ENCODE measurements around the gene SLC25A47.
"Not testable (repeated sequence)": the region's sequence is repeated elsewhere in the genome, so short reads cannot be mapped to it uniquely, and the experiment has no call there.

SLC25A47 gene

DNA sequence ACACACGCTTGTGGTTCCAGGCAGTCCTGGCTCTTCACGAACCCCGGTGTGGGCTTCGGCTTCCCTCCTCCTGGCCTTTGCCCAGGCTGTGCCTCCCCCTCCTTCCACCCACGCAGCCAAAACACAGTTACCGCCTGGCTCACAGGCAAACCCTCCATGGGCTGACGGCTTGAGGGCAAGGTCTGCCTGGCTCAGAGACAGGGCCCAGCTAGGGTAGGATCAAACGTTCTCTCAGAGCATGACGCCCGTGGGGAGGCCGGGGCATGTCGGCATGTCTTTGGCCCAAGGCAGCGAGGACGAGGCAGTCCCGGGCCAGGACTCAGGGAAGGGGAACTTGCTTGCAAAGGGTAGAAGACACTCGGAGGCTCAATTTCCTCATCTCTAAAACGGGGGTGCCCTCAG lies 2.1 kb downstream of the SLC25A47 start:
- no peak for DNase-seq

DNA sequence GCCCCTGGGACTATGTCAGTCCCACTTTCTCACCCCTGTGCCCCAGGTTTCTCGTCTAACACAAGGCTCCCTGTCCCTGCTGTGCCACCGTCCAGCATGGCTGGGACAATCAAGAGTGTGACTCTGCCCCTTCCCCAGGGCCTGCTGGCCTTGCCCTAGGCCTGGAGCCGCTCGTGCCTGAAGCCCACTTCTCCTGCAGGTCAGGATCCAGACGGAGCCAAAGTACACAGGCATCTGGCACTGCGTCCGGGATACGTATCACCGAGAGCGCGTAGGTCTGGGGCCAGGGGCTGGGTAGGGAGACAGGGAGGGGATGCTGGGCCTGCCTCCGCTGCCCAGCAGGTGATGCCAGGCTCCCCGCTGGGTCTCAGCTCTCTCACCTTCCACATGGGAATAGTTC lies 2.8 kb downstream of the SLC25A47 start:
- no peak for DNase-seq

DNA sequence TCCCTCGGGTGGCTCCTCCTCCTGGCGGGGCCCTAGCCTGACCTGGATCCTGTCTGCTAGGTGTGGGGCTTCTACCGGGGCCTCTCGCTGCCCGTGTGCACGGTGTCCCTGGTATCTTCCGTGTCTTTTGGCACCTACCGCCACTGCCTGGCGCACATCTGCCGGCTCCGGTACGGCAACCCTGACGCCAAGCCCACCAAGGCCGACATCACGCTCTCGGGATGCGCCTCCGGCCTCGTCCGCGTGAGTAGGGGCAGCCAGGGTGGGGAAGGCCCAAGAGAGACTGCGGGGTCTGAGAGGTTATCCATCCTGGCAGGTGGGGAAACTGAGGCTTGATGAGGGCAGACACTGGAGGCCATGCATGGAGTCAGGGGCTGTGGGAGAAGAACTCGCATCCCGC lies 4.0 kb downstream of the SLC25A47 start:
- no peak for DNase-seq

DNA sequence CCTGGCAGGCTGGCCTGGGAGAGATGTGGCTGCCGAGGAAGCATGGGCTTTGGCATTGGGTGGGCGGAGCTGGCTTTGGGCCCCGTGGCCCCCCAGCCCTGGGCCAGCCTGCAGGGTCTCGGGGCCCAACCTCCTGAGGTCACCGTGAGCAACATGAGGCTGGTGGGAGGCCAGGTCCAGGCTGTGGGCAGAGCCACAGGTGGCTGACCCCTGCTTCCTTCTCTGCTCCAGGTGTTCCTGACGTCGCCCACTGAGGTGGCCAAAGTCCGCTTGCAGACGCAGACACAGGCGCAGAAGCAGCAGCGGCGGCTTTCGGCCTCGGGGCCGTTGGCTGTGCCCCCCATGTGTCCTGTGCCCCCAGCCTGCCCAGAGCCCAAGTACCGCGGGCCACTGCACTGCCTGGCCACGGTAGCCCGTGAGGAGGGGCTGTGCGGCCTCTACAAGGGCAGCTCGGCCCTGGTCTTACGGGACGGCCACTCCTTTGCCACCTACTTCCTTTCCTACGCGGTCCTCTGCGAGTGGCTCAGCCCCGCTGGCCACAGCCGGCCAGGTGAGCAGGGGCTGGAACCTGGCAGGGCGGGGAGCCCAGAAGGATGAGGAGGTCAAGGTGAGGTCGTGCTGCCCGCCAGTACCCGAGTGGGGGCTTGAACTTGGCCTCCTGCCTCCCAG lies 5.5 kb downstream of the SLC25A47 start:
- DNase-seq = no peak

DNA sequence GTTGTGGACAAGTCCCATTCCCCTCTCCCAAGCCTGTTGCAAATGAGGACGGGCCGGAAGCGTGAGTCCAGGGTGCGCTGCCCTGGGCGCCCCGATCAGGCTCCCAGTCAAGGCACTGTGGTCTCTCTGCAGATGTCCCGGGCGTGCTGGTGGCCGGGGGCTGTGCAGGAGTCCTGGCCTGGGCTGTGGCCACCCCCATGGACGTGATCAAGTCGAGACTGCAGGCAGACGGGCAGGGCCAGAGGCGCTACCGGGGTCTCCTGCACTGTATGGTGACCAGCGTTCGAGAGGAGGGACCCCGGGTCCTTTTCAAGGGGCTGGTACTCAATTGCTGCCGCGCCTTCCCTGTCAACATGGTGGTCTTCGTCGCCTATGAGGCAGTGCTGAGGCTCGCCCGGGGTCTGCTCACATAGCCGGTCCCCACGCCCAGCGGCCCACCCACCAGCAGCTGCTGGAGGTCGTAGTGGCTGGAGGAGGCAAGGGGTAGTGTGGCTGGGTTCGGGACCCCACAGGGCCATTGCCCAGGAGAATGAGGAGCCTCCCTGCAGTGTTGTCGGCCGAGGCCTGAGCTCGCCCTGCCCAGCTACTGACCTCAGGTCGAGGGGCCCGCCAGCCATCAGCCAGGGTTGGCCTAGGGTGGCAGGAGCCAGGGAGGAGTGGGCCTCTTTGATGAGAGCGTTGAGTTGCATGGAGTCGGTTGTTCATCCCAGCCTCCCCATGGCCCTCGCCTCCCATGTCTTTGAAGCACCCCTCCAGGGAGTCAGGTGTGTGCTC lies 6.3 kb downstream of the SLC25A47 start:
- DNase-seq = no peak

DNA sequence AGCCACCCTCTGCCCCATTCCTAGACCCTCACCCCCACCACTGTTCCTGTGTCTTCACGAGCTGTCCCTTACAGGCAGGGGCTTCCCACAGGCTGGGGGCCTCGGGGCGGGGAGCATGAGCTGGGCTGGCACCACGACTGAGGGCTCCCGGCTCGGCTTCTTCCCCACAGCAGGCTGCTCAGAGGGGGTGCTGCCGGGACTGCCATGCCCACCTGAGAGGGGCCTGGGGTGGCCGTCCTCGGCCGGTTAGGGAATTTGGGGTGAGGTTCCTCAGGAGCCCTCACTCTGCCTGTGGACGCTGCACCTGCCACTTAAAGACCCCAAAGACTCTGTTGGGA lies 6.8 kb downstream of the SLC25A47 start:
- no peak for DNase-seq

DNA sequence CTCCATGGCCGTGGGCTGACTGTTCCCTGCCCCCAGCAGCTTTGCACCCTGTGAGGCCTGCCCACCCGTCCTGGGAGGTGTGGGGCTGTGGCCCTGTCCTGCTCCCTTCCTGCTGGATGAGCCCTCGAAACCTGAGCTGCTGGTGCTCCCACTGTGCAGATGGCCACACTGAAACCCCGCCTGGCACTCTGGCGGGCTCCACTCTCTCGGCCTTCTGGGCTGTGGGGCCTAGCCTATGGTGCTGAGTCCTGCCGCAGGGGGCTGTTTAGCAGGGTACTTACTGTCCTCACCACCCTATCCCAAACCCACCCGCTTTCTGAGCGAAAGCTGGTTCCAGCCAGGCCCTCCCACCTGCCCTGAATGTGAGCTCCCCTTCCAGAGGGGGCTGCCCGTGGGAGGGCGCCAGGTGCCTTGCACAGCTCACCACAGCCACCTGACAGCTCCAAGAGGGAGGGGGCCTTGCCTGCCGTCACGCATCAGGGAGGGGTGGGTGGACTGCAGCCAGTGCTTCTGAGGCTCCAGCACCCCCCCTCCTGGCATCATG lies 7.3 kb downstream of the SLC25A47 start:
- DNase-seq = no peak

DNA sequence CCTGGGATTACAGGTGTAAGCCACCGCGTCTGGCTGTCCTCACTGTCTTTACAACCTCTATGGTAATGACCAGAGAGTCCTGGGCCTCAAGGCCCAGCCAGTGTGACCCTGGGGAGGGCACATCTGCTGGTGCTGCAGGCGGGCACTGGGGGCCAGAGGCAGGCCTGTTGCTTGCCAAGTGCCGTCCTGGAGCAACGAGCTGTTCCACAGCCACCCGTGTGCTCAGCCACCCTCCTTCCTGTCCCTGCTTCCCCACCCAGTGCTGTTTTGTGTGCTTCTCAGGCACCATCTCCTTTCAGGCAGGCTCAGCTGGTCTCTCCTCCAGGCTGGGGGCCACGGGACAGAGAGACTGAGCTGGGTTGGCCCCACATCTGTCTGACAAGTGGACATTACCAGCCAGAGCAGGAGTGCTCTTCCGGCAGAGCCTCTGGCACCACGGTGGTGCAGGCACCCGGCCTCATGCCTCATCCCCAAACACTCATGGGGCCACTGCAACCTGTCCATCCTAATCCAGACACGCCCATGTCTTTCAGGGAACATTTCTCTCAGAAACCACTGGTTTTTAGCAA lies 9.0 kb downstream of the SLC25A47 start:
- DNase-seq = no peak

DNA sequence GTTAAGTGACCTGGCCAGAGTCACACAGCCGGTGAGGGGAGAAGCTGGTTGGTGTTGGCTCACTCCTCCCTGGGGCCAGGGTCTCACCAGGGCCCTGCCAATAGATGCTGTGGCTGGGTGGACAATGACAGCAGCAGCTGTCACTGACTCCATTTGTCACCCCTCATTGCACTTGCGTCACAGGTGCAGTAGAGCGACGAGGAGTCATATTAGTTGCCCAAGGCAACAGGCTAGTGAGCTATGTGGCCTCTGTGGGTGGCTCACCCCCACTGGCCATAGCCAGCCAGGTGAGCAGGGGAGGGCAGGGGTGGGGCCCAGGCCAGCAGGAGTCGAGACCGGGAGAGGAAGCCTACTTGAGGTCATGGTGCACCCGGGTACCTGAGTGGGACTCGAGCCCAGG lies 9.7 kb downstream of the SLC25A47 start:
- DNase-seq = no peak

DNA sequence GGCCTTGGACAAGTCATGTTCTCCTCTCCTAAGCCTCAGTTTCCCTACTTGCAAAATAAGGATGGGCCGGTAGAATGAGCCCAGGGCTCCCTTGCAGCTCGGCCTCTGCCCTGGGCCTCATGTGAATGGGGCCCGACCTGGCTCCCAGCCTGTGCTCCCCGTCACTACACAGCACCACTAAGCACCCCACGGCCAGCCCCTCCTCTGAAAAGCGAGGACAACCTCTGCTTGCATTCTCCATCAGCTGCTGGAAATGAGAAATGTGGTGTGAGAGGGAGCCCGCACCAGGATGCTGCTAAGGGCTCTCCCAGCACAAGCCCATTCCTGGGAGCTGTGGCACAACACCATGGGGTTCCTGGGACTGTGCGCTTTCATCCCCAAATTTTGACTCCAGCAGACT lies 10.2 kb downstream of the SLC25A47 start:
- DNase-seq = no peak

DNA sequence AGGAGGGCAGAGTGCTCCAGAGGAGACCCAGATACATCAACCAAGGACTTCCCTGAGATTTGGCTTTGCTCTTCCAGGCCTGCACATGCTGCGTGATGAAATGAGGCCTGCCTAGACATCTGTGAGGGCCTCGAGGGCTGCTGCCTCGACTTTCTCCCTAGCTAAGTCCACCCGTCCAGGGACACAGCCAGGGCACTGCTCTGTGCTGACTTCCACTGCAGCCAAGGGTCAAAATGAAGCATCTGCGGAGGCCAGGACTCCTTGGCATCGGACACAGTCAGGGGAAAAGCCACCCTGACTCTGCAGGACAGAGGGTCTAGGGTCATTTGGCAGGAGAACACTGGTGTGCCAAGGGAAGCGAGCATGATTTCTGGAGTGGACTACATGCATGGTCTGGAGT lies 10.7 kb downstream of the SLC25A47 start:
- no peak for DNase-seq

DNA sequence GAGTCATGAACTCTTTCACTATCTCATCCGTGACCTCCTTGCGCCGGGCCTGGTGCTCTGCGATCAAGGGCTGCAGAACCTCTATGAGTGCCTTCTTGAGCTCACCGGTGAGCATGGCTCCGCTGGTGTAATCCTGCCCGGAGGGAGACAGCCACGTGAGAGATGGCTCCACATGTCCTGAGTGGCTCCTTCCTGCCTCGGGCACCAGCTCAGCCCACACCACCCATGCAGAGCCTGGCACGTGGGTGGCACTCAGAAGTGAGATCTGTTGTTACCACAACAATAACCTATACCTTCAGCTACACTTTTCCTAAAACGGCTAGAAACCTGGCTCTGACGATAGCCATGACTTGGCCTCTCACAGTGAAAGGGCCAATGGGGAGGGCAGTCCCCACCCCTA lies 11.8 kb downstream of the SLC25A47 start:
- DNase-seq = no peak

DNA sequence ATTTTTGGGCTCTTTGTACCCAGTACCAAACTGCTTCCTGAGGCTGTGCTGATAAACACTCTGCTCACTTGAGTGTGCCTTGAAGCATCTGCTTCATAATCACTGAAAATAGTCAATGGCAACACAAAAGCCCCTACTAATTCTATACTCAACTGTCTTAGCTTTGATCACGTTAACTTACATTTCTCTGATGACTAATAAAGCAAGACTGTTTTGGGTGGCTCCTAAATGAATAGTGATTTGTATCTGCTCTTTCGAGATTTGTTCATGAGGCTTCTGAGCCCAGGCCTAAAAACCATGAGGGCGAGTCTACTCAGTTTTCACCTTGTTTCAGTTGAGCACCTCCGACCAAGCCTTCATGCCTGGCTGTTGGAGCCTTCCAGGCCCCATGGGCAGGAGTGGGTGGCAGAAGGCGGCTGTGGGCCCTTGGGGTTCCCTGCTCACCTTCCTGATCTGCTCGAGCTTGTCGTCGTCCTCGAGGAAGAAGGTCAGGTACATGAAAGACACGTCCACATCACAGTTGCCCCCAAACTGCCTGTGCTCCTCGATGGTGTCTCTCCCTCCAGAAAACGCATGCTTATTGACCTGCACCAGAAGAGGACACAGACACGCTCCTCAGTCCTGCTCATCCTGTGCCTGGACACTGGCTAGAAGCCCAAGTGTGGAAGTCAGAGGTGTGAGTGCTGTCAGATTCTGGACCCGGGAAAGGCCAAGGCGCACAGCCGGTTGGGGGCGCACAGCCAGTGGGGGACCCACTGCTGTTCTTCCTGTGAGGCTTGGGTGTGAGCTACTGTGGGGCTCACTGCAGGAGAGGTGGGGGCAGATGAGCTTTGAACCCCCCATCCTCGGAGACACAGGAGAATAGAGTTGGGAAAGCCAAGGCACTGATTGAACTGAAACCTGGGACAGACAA lies 13.7 kb downstream of the SLC25A47 start:
- no peak for DNase-seq

DNA sequence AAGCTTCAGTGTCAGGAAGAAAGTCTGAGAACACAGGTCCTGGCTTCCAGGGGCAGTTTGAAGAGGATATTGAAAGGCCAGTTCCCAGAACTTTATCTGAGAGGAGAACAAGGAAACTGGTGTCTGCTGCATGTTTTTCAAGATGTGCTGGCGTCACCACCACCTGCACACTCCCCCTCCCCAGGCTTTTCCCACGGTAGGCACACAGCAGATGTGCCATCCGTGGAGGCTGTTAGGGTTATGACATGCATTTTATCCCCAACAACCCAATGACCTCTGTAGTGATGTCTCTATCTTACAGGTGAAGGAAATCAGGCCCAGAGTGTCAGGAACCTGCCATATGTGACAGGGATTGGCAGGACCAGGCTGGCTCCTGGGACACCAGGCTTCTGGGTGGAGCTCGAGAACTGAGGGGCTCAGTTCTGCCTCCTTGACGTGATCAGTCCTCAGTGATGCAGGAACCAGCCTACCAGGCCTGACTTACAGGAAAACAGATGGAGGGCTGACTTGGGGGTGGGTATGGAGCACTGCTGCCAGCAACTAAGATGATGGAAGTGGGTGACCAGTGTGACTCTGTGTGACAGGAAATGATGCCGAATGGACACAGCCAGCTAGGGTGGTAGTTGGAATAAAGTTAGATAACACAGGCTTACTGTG lies 16.8 kb downstream of the SLC25A47 start:
- DNase-seq = no peak

DNA sequence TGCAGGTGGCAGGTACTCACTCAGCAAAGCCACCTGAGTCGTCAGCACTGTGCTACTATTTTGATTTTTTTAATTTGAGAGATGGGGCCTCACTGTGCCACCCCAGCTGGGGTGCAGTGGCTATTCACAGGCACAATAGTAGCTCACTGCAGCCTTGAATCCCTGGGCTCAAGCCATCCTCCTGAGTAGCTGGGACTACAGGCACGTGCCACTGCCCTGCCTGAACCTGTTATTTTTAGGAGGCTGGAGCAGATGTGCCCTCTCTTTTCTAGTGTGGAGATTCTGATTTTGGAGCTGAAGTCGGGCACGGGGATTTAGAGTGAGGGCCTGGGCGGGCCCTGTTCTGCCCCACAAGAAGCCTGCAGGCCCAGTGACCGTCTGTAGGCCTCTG lies 17.3 kb downstream of the SLC25A47 start:
- DNase-seq = no peak

DNA sequence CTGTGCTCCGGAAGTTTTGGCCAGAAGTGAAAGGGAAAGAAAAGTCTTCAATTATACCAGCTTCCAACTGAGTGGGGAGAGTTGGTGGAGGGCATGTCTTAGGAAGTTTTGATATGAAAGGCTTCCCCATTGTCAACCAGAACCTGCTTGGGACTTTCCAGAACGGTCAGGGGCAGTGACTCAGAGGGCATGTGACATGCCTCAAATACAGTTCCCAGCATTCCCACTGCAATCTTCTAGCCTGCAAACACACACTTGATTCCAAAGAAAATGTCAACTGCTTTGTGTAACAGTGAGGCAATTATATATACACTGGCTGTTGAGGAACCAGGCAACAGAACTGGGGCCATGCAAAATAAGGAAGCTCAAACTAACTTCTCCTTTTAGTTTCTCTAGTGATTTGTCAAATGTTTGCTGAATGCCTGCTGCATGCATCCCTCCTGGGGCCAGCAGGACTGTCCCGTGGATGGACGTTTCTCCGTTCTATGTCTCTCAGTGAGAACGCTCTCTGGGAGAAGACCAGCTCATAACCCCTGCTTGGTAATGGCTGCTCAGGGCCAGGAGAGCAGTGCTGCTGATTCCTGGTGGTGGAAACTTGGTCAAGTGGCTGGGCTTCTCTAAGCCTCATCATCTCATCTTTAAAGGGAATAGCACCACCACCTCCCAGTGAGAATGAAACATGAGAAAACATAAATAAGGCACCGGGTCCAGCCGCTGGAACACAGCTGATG lies 18.3 kb downstream of the SLC25A47 start:
- peak; percentile 51 for DNase-seq

DNA sequence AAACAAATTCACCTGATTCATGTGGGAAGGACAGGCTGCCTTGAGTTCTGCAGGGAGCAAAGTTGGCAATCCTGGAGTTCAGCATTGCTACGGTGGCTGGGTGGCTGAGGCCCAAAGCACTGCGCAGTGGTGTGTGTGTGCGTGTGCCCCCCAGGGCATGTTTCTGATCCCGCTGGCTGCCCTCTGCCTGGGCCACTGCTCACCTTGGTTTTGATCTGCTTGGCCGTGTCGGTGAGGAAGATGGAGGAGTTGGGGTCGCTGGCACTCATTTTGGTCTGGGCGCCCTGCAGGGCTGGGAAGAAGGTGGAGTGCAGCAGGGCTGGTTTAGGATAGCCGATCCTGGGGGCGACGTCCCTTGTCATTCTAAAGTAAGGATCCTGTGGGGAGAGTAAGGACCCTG lies 19.1 kb downstream of the SLC25A47 start:
- no peak for DNase-seq

DNA sequence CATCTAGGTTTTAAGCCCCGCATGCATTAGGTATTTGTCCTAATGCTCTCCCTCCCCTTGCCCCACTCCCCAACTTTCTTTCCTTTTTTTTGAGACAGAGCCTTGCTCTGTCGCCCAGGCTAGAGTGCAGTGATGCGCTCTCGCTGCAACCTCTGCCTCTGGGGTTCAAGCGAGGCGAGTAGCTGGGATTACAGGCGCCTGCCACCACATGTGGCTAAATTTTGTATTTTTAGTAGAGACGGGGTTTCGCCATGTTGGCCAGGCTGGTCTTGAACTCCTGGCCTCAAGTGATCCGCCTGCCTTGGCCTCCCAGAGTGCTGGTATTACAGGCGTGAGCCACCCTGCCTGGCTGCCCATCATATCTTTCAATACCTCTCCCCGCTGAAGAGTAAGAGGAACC lies 19.7 kb downstream of the SLC25A47 start:
- not testable (repeated sequence) for DNase-seq

DNA sequence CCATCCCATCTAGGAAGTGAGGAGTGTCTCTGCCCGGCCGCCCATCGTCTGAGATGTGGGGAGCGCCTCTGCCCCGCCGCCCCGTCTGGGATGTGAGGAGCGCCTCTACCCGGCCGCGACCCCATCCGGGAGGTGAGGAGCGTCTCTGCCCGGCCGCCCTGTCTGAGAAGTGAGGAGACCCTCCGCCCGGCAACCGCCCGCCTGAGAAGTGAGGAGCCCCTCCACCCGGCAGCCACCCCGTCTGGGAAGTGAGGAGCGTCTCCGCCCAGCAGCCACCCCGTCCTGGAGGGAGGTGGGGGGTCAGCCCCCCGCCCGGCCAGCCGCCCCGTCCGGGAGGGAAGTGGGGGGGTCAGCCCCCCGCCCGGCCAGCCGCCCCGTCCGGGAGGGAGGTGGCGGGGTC lies 21.5 kb downstream of the SLC25A47 start:
- not testable (repeated sequence) for DNase-seq

DNA sequence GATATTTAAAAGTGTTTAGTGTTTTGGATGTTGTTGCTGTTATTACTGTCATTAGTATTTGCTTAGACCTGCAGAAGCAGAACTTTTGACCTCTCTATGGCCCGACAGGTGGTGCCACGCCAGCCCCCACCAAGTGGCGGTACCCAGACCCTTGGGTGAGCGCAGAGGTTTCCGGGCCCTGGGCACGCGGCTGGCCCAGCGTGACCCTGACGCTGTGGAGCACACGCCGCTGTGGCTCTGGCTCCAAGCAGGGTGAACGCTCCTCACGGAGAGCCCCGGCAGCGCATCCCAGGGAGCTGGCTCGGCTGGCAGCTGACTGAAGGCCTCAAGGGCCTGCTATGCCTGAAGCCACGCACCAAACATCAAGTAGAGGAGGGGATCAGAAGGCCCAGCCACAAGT lies 22.6 kb downstream of the SLC25A47 start:
- no peak for DNase-seq

DNA sequence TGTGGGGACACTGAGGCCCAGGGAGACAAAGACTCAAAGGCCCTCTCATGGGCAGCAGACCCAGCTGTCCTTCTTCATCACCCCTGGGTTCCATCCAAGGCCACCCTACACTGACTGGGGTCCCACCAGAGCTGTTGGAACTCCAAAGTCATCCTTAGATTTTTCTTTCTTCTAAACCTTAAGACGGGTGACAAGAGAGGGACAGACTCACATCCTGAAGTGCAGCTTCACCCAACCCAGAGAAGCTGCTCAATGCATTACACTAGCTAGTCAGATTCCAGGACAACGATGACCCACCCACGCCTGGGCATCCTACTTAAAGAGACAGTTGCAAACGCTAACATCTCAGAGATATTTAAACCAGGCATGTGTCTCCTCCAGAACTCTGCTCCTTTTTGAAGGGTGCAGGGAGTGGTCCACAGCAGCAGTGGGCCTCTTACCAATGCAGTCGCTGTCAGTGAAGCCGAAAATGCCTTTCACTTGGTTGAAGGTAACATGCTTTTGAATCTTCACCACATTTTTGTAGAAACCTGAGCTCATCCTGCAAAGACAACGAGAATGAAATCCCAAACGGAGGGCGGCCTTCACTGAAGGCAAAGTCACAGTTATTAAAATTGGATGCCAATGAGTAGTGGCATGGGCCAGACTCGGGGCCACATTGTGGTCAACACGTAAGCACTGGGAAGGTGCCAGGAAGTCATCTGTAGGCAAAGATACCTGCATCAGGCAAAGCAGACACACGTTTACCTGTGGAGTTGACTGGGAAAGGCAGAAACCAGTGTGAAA lies 23.4 kb downstream of the SLC25A47 start:
- no peak for DNase-seq
